AG04449 (cell line): Measurements from ENCODE around the gene ACSL1.

ENCODE experiments used
- CTCF ChIA-PET: fragments of 350-600 bp; formaldehyde crosslinking; extraction: SDS; loops from one replicate; lab custom pipeline; 2021; ENCODE audit warnings: antibody characterized with exemption; lab: Yijun Ruan, JAX
- POLR2A ChIA-PET: fragments of 400-600, 350-600 bp; formaldehyde crosslinking; extraction: SDS; loops from one replicate; lab custom pipeline; 2020; ENCODE audit warnings: antibody characterized with exemption, inconsistent platforms; lab: Yijun Ruan, JAX
- DNase-seq: peaks from one replicate; pipeline ENCODE4 v3.0.0-alpha.2; 2010; ENCODE audit warnings: low read depth, low spot score
- H3K4me3 ChIP-seq: 2 replicates; pipeline ENCODE4 v1.5.1; 2011; ENCODE audit warnings: low read depth, mild to moderate bottlenecking, control low read depth, low read length
- CTCF ChIP-seq: IDR thresholded peaks from one replicate; pipeline ENCODE4 v1.5.1; 2011; ENCODE audit warnings: mild to moderate bottlenecking, moderate library complexity, low read length, control low read depth, inconsistent platforms; ENCODE audit not compliant: insufficient read depth; ENCODE audit errors: missing control alignments

ACSL1 gene

GRCh38 chr4:184715526-184715925 is 110.2 kb downstream of the ACSL1 start:
- ChIA-PET POLR2A (no interaction called here), CTCF (interaction anchor here (1.1 kb wide), 1 partner anchor 468 kb away, joined by 3 read pairs; no protein-coding TSS in a partner anchor)
- TF ChIP-seq CTCF, result no peak
- no peak for DNase-seq
- no peak overlapping the region for H3K4me3 ChIP-seq

DNA sequence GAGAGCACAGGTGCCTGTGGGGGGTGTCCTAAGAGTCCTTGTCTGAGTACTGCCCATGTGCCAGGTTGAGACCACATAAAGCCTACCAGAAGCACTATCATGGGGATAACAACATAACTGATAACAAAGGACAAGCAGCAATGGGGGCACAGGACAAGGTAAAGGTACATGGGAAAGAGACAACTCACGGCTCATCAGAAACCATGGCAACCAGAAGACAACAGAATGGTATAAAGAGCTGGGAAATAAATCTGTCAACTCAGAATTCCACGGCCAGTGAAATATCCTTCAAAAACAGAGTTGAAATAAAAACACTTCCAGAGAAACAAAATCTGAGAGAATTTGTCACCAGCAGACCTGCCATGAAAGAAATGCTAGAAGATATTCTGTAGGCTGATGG is 111.9 kb downstream of the ACSL1 start:
- no peak for TF ChIP-seq CTCF
- no peak overlapping the region for H3K4me3 ChIP-seq
- ChIA-PET CTCF (interaction anchor here (0.9 to 1.0 kb wide), 2 partner anchors 32 to 450 kb away, joined by 3 read pairs; no protein-coding TSS in a partner anchor), POLR2A (no interaction called here)
- no peak for DNase-seq

- POLR2A ChIA-PET, result no interaction called here
- CTCF ChIA-PET, result no interaction called here
- TF ChIP-seq CTCF, result no peak
- DNase-seq, result no peak
- no peak overlapping the region for H3K4me3 ChIP-seq
Observed at GRCh38 chr4:184712322-184712721, 113.4 kb downstream of the ACSL1 start.

DNA sequence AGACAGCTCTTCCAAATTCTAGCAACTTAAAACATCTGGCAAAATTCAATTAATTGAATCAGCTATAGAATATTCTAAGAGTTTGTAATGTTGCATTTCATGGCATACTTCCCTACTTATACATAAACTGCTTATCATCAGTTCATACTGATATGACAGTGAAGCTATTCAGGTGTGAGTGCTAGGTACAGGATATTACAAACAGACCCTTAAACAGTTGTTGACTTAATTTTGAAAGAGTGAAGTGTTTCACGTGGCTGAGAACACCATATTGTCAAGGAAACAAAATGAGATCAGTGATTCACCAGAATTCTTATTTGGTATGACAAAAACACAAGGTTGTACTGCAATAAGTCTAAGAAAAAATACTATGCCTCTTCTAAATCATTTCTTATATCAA is 119.3 kb downstream of the ACSL1 start:
- ChIA-PET CTCF (interaction anchor here (1.3 kb wide), 1 partner anchor 10 kb away, joined by 3 read pairs; no protein-coding TSS in a partner anchor), POLR2A (interaction anchor here (0.6 kb wide), 1 partner anchor 389 kb away, joined by 3 read pairs; no protein-coding TSS in a partner anchor)
- no peak for DNase-seq

DNA sequence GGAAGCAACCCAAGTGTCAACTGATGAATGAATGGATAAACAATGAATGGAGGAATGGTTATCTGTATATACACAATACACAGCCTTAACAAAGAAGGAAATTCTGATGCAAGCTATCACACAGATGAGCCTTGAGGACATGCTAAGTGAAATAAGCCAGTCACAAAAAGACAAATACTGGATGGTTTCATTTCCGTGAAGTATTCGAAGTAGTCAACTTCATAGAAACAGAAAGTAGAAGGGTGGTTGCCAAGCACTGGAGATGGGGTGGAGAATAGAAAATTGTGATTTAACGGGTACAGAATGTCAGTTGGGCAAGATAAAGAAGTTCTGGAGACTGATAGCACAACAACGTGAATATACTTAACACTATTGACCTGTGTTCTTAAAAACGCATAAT is 120.1 kb downstream of the ACSL1 start:
- H3K4me3 ChIP-seq, result no peak overlapping the region
- ChIA-PET POLR2A (interaction anchor here (0.6 kb wide), 1 partner anchor 390 kb away, joined by 3 read pairs; no protein-coding TSS in a partner anchor), CTCF (interaction anchor here (1.1 kb wide), 1 partner anchor 294 kb away, joined by 3 read pairs; no protein-coding TSS in a partner anchor)
- no peak for DNase-seq
- TF ChIP-seq CTCF, result no peak

More for the DNA sequence above, 119.3 kb downstream of the ACSL1 start:
- H3K4me3 ChIP-seq, result no peak overlapping the region
- no peak for TF ChIP-seq CTCF
